ENCODE results near the gene VSTM1.
"Not testable (repeated sequence)": the region's sequence is repeated elsewhere in the genome, so short reads cannot be mapped to it uniquely, and the experiment has no call there.

The VSTM1 gene

GRCh38 chr19:54063350-54064116, at the start of gene VSTM1:
VSTM1 (minus strand) TSS chr19:54063897; CDS start chr19:54063777, 120 bp downstream.
- no peak for FAIRE-seq

- FAIRE-seq, result no peak
Observed at GRCh38 chr19:54109651-54110050, 46.0 kb upstream of the VSTM1 start.

- FAIRE-seq, result no peak
Observed at GRCh38 chr19:54108496-54108895, 44.8 kb upstream of the VSTM1 start.

GRCh38 chr19:54107876-54108490, 44.3 kb upstream of the VSTM1 start:
- FAIRE-seq, result no peak

- no peak for FAIRE-seq
Observed at GRCh38 chr19:54106716-54107115, 43.0 kb upstream of the VSTM1 start.

- FAIRE-seq, result no peak
Observed at GRCh38 chr19:54105796-54106195, 42.1 kb upstream of the VSTM1 start.

GRCh38 chr19:54104998-54105715, 41.5 kb upstream of the VSTM1 start:
- FAIRE-seq, result no peak

- peak; percentile 93 for FAIRE-seq
Observed at GRCh38 chr19:54102421-54103169, 38.9 kb upstream of the VSTM1 start, which contains the start of gene NDUFA3. NDUFA3 (plus strand) TSS chr19:54102855; CDS start chr19:54102879, 24 bp downstream.

- FAIRE-seq, result no peak
Observed at GRCh38 chr19:54100561-54100960, 36.9 kb upstream of the VSTM1 start, which contains the start of gene OSCAR. OSCAR (minus strand) TSS chr19:54100803; CDS start chr19:54100792, 11 bp downstream.

GRCh38 chr19:54099903-54100255, 36.2 kb upstream of the VSTM1 start:
- FAIRE-seq, result not testable (repeated sequence)

GRCh38 chr19:54099190-54099902, 35.6 kb upstream of the VSTM1 start:
- FAIRE-seq, result no peak

- FAIRE-seq, result no peak
Observed at GRCh38 chr19:54096617-54097106, 33.0 kb upstream of the VSTM1 start.

GRCh38 chr19:54095859-54096616, 32.3 kb upstream of the VSTM1 start:
- FAIRE-seq, result not testable (repeated sequence)

- no peak for FAIRE-seq
Observed at GRCh38 chr19:54095136-54095858, 31.6 kb upstream of the VSTM1 start.

- FAIRE-seq, result no peak
Observed at GRCh38 chr19:54094426-54095000, 30.8 kb upstream of the VSTM1 start.

- FAIRE-seq, result no peak
Observed at GRCh38 chr19:54084410-54084809, 20.7 kb upstream of the VSTM1 start.

GRCh38 chr19:54081032-54081431, 17.3 kb upstream of the VSTM1 start, which contains the start of gene TARM1:
TARM1 (minus strand) TSS chr19:54081365; CDS start chr19:54081340, 25 bp downstream.
- no peak for FAIRE-seq

GRCh38 chr19:54077334-54077733, 13.6 kb upstream of the VSTM1 start:
- no peak for FAIRE-seq

GRCh38 chr19:54074851-54075250, 11.2 kb upstream of the VSTM1 start:
- FAIRE-seq, result no peak

GRCh38 chr19:54073829-54074228, 10.1 kb upstream of the VSTM1 start:
- no peak for FAIRE-seq
